ENCODE data around the gene SFRP4. TPM values are rescaled to one million over a fixed set of nuclear protein-coding genes. Genes with fewer than 3 reads are reported as not detected.

Gene SFRP4
- total and polyA plus RNA-seq, 10 of the 15 experiments (the other 5 are each of a cell fraction or from before 2014, with no cell fraction given): 0.02 to 0.15 (median 0.14) TPM; not detected in 7

DNA sequence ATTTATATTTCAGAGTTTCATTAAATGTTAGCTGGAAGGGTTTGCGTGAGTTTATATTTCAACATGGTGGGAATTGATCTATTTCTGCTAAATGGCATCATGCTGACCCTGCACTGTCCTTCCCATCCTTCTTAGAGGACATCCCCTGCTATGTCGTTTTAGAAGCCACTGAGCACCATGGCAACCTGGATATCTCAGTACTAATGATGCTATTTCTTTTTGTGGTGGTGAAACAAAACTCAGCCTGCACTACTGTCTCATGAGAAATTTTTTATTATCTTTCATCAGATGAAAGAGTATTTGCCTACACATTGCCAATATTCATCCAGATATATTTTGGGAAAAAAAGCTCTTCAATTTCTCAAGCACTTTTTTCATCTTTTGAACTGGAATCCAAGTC lies 15.9 kb upstream of the SFRP4 start (continued):
- TF ChIP-seq, protein P1, sequence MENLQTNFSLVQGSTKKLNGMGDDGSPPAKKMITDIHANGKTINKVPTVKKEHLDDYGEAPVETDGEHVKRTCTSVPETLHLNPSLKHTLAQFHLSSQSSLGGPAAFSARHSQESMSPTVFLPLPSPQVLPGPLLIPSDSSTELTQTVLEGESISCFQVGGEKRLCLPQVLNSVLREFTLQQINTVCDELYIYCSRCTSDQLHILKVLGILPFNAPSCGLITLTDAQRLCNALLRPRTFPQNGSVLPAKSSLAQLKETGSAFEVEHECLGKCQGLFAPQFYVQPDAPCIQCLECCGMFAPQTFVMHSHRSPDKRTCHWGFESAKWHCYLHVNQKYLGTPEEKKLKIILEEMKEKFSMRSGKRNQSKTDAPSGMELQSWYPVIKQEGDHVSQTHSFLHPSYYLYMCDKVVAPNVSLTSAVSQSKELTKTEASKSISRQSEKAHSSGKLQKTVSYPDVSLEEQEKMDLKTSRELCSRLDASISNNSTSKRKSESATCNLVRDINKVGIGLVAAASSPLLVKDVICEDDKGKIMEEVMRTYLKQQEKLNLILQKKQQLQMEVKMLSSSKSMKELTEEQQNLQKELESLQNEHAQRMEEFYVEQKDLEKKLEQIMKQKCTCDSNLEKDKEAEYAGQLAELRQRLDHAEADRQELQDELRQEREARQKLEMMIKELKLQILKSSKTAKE (IDR thresholded peaks at IDR 0.05; ENCODE audit: low read depth, poor library complexity, severe bottlenecking): no peak
- TF ChIP-seq POLR2A (IDR thresholded peaks at IDR 0.05; ENCODE audit: low read depth, low read length) (no peak), JUND (IDR thresholded peaks at IDR 0.05; ENCODE audit: low read depth, low read length) (no peak)

DNA sequence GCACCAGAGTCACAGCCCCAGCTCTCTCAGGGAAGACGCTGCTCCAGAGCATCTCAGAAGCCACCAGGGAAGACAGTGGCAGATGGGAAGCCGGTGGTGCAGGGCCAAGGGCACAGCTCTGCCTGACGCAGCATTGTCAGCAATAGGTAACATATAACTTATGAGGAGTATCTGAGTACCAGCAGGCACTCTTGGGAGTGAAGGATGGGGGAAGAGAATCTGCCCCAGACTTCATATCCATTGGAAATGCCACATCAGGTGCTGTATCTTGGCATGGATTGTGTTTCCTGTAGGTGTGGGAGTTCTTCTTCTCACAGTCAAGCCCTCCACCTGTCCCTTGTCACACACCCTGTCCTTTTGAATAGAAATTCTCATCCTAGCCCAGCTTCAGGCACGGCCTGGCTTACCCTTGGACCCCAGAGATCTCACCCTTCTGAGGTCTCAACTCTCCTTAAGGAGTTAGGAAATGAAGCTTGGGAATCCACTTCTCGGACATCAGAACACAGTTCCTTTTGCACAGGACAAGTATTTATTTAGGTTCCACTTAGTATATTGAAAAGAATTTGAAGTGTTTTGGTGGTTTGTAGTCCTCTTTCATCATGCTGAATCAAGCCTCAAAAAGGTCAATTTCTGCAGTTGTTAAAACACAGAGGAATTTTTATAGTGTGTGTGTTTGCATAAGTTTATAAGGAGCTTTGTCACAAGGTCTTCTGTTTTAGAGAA lies 13.8 kb upstream of the SFRP4 start:
- POLR2A ChIA-PET: interaction anchor here (1.1 to 1.5 kb wide), 4 partner anchors 9 to 95 kb away, joined by 3 to 4 read pairs (median 4); partner anchors contain the start of gene SFRP4
- Histone ChIP-seq H3K4me3 (no peak overlapping the region), H3K27ac (ENCODE audit: control insufficient read depth, insufficient read depth) (no peak overlapping the region), H3K9ac (ENCODE audit: control insufficient read depth, insufficient read depth, low read length) (no peak overlapping the region), H3K79me2 (ENCODE audit: control insufficient read depth, insufficient read depth, low read length) (no peaks in the 10 kb centered on the region), H3K36me3 (ENCODE audit: control insufficient read depth in 2 of 2, insufficient read depth in 2 of 2, low read length in 1 of 2) (no peaks in the 10 kb centered on the region), H3K4me1 (ENCODE audit: control insufficient read depth, insufficient read depth, low read length) (no peaks in the 10 kb centered on the region), H3K9me3 (replicated peaks; ENCODE audit: control insufficient read depth, insufficient read depth, low read length) (peaks cover 4% of the 10 kb centered on the region; the same call in 2 of the 3 replicates), H2AFZ (ENCODE audit: control insufficient read depth, low read depth, low read length) (no peak overlapping the region), H4K20me1 (ENCODE audit: control insufficient read depth, insufficient read depth) (no peaks in the 10 kb centered on the region), H3K4me2 (ENCODE audit: control insufficient read depth, insufficient read depth) (no peak overlapping the region), H3K27me3 (replicated peaks in 1 of 2; ENCODE audit: control insufficient read depth in 2 of 2, insufficient read depth in 2 of 2, low read length in 1 of 2) (no peaks in the 10 kb centered on the region)
- RAD21 ChIA-PET (ENCODE audit: unreplicated experiment): interaction anchor here (1.5 kb wide), 1 partner anchor 12 kb away, joined by 4 read pairs; no protein-coding TSS in a partner anchor
- no peak for FAIRE-seq
- intact Hi-C loops (cut with micrococcal nuclease; ENCODE audit: unreplicated experiment) (no loop called here), in situ Hi-C loops (cut with MboI) (no loop called here)
- DNase-seq (ENCODE audit: low read depth, low spot score): no peak
- SMC1A ChIA-PET (ENCODE audit: uncharacterized antibody, unreplicated experiment): interaction anchor here (1.1 to 2.1 kb wide), 4 partner anchors 8 to 14 kb away, joined by 3 to 6 read pairs (median 6); no protein-coding TSS in a partner anchor
- ATAC-seq: no peak; the same call in 2 of the 3 replicates
- CTCF ChIA-PET: interaction anchor here (1.1 to 5.2 kb wide), 4 partner anchors 9 to 154 kb away, joined by 3 to 32 read pairs (median 16); partner anchors contain the start of genes EPDR1 and SFRP4
- WGBS (ENCODE audit: insufficient coverage, insufficient replicate concordance, low lambda C conversion rate, missing lambda C conversion rate): 62% methylated on average over 5 of the region's 5 CpGs
- no TSS peak for BruUV-seq (replicated peaks)
- no peak for TF ChIP-seq IRF4 (IDR thresholded peaks at IDR 0.05; ENCODE audit: low read depth, low read length)
- no peak for TF ChIP-seq TCF12 (IDR thresholded peaks at IDR 0.05; ENCODE audit: low read depth, low read length)
- TF ChIP-seq IKZF2 (IDR thresholded peaks at IDR 0.05): no peak
- TF ChIP-seq RUNX3 (IDR thresholded peaks at IDR 0.05; ENCODE audit: low read length): no peak
- TF ChIP-seq SRF (IDR thresholded peaks at IDR 0.05; ENCODE audit: low read depth in 2 of 2, low read length in 2 of 2): no peak
- TF ChIP-seq, protein P2, sequence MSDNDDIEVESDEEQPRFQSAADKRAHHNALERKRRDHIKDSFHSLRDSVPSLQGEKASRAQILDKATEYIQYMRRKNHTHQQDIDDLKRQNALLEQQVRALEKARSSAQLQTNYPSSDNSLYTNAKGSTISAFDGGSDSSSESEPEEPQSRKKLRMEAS (IDR thresholded peaks at IDR 0.05; ENCODE audit: low read depth, low read length): no peak
- TF ChIP-seq CBX5 (IDR thresholded peaks at IDR 0.05; ENCODE audit: low read depth): no peak
- TF ChIP-seq SREBF2 (IDR thresholded peaks at IDR 0.05; ENCODE audit: low read length): no peak
- TF ChIP-seq KDM1A (IDR thresholded peaks at IDR 0.05; ENCODE audit: borderline replicate concordance): no peak
- no peak for TF ChIP-seq BHLHE40 (IDR thresholded peaks at IDR 0.05; ENCODE audit: borderline replicate concordance in 1 of 2, low read depth in 2 of 2, low read length in 1 of 2)
- no peak for TF ChIP-seq MXI1 (IDR thresholded peaks at IDR 0.05; ENCODE audit: low read depth, low read length)
- TF ChIP-seq CHD1 (IDR thresholded peaks at IDR 0.05; ENCODE audit: low read depth, low read length): no peak
- TF ChIP-seq, protein P3, sequence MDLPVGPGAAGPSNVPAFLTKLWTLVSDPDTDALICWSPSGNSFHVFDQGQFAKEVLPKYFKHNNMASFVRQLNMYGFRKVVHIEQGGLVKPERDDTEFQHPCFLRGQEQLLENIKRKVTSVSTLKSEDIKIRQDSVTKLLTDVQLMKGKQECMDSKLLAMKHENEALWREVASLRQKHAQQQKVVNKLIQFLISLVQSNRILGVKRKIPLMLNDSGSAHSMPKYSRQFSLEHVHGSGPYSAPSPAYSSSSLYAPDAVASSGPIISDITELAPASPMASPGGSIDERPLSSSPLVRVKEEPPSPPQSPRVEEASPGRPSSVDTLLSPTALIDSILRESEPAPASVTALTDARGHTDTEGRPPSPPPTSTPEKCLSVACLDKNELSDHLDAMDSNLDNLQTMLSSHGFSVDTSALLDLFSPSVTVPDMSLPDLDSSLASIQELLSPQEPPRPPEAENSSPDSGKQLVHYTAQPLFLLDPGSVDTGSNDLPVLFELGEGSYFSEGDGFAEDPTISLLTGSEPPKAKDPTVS (IDR thresholded peaks at IDR 0.05; ENCODE audit: low read depth, low read length): no peak
- no peak for TF ChIP-seq NBN (IDR thresholded peaks at IDR 0.05)
- no peak for TF ChIP-seq POLR2A (IDR thresholded peaks at IDR 0.05; ENCODE audit: low read depth, low read length)

All from GM12878 (cell line).